Activated T-cell treated with anti-CD3 and anti-CD28 coated beads, Interleukin-2, amount 50 U/mL, for 24 hours (primary cell): Measurements from ENCODE around the gene ALKBH1.
"Not testable (repeated sequence)": the region's sequence is repeated elsewhere in the genome, so short reads cannot be mapped to it uniquely, and the experiment has no call there.

Source experiments
- DNase-seq: peaks from one replicate; pipeline ENCODE4 v3.0.0-alpha.2; 2020
- H3K27ac Mint-ChIP-seq: 2 replicates; pipeline ENCODE4 v1.8.0; 2020; ENCODE audit warnings: mild to moderate bottlenecking, mixed read lengths
- H3K27me3 Mint-ChIP-seq: 2 replicates; pipeline ENCODE4 v1.8.0; 2020; ENCODE audit warnings: mixed read lengths
- H3K36me3 Mint-ChIP-seq: 2 replicates; pipeline ENCODE4 v1.8.0; 2020; ENCODE audit warnings: low read depth, mixed read lengths
- H3K4me1 Mint-ChIP-seq: 2 replicates; pipeline ENCODE4 v1.8.0; 2020; ENCODE audit warnings: low read depth, mixed read lengths
- H3K4me3 Mint-ChIP-seq: 2 replicates; pipeline ENCODE4 v1.8.0; 2020; ENCODE audit warnings: mild to moderate bottlenecking, moderate library complexity, mixed read lengths
- H3K9me3 Mint-ChIP-seq: 2 replicates; pipeline ENCODE4 v1.8.0; 2020; ENCODE audit warnings: mixed read lengths

The ALKBH1 gene

GRCh38 chr14:77707724-77708408 lies at the start of gene ALKBH1, which contains the start of gene SLIRP:
ALKBH1 (minus strand) TSS chr14:77708023; CDS start chr14:77708004, 19 bp downstream.
SLIRP (plus strand) TSS chr14:77708103; CDS start chr14:77708112, 9 bp downstream.
- Mint-ChIP-seq H3K4me3 (peak within 1 kb of the TSS; percentile 90), H3K27me3 (no peaks in the 10 kb centered on the region), H3K4me1 (peaks cover 49% of the 10 kb centered on the region), H3K27ac (peak within 1 kb of the TSS; percentile 95), H3K36me3 (peaks cover 87% of the 10 kb centered on the region), H3K9me3 (no peaks in the 10 kb centered on the region)
- DNase-seq: peak; percentile 87

DNA sequence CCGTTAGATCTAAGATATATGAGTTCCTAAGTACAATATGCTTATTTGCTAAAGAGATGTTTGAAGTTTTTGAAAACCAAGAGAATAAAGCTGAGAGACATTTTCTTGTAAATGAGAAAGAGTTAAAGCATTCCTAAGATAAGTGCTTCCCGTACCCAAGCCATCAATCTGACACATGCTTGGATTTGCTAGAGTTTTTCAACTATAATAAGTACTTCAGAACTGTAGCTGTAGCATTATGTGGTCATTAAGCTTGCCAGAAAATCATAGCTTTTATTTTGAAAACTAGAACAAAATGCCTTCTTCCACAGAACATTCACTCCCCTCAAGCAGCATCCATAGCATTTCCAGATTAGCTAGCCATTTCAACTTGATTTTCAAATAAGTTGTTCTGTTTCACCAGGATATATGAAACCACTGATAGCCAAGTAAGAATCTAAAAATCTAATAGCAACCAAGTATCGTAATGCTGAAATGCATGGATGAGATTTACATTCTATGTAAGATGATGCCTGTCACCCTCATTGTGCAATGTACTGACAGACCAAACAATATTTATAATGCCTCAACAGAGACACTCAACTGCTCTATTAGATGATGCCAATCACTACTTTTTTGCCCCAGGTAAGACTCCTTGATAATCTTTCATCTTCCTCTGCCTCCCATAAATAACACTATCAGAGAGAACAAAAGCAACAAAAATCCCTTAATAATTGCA lies 45.1 kb upstream of the ALKBH1 start:
- H3K36me3 Mint-ChIP-seq: peaks cover 86% of the 10 kb centered on the region
- no peaks in the 10 kb centered on the region for H3K27me3 Mint-ChIP-seq
- H3K27ac Mint-ChIP-seq: peak overlapping the region; percentile 13
- peaks cover 42% of the 10 kb centered on the region for H3K4me1 Mint-ChIP-seq
- DNase-seq: no peak
- no peaks in the 10 kb centered on the region for H3K9me3 Mint-ChIP-seq
- no peak overlapping the region for H3K4me3 Mint-ChIP-seq

- DNase-seq: no peak
- Mint-ChIP-seq H3K4me3 (no peak overlapping the region), H3K27me3 (no peaks in the 10 kb centered on the region), H3K4me1 (peaks cover 35% of the 10 kb centered on the region), H3K36me3 (peaks cover 85% of the 10 kb centered on the region), H3K9me3 (no peaks in the 10 kb centered on the region), H3K27ac (no peak overlapping the region)
These were observed 44.4 kb upstream of the ALKBH1 start for GRCh38 chr14:77752266-77752665.

- Mint-ChIP-seq H3K4me1 (peaks cover 31% of the 10 kb centered on the region), H3K36me3 (peaks cover 85% of the 10 kb centered on the region)
- H3K4me3 Mint-ChIP-seq, DNase-seq, H3K27me3 Mint-ChIP-seq, H3K27ac Mint-ChIP-seq, H3K9me3 Mint-ChIP-seq: not testable (repeated sequence)
These were observed 39.6 kb upstream of the ALKBH1 start for GRCh38 chr14:77747425-77747824.

DNA sequence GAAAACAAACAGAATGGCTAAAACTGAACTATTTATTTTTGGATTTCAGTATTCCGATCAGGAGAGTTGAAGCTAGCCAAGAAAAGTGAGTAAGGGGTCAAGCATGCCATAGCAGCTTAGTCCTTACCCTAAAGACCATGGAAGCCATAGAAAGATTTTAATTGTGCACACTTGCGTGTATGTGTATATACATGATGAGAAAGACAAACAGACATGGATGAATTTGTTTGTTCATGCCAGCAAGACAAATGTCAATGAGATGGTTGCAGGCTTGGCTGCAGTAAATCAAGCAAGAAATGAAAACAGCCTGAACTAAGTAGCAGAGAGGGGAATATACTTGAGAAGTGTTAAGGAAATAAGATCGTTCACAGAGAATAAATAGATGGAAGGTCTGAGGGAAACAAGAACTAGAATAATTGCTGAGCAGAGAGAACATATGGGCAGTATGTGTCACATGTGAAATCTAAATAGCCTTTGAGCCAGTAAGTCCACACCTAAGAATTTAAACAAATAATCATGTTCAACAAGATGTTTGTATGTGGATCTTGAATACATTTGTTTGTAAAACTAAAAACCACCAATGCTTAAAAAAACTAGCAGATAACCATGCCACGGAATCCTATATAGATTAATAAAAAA lies 38.4 kb upstream of the ALKBH1 start:
- Mint-ChIP-seq H3K4me3 (no peak overlapping the region), H3K36me3 (peaks cover 86% of the 10 kb centered on the region), H3K9me3 (no peaks in the 10 kb centered on the region), H3K27ac (peak overlapping the region; percentile 27), H3K4me1 (peaks cover 35% of the 10 kb centered on the region), H3K27me3 (no peaks in the 10 kb centered on the region)
- DNase-seq: no peak

- H3K36me3 Mint-ChIP-seq: peaks cover 85% of the 10 kb centered on the region
- H3K27ac Mint-ChIP-seq: peak overlapping the region; percentile 82
These were observed 33.6 kb upstream of the ALKBH1 start for GRCh38 chr14:77741438-77741837.

DNA sequence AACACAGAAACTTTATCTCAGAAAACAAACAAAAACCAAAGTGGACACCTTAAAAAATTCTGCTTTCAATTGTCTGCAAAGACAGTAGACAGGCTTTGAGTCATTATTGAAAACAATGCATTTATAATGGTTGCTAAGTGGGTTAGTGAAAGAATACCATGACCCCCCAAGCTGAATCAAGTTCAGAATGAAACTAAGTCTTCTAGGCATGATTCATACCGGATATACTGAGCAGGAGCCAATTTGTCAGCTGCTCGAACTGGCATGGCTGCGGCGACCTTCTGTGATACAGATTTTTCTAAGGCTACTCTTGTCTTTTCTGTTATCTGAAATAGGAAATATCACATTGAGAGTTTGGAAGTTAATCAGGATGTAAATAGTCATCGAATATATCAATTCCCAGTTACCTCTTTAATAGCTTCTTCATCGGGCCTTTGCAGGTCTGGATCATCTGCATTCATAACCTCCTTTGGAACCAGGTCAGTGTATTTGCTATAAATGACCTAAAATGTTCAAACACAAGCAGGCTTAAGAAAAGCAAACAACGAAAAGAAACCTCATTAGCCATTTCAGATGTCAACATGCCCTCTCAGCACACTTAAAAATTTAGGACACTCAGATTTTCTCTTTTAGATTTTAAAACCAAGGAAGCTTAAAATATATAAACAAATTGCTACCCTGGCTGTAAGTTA lies 30.9 kb upstream of the ALKBH1 start:
- no peak for DNase-seq
- no peaks in the 10 kb centered on the region for H3K9me3 Mint-ChIP-seq
- peak overlapping the region; percentile 91 for H3K27ac Mint-ChIP-seq
- peak overlapping the region; percentile 34 for H3K4me3 Mint-ChIP-seq
- H3K4me1 Mint-ChIP-seq: peaks cover 58% of the 10 kb centered on the region
- no peaks in the 10 kb centered on the region for H3K27me3 Mint-ChIP-seq
- peaks cover 89% of the 10 kb centered on the region for H3K36me3 Mint-ChIP-seq

More at GRCh38 chr14:77741438-77741837, 33.6 kb upstream of the ALKBH1 start:
- Mint-ChIP-seq H3K4me1 (peaks cover 59% of the 10 kb centered on the region), H3K9me3 (no peaks in the 10 kb centered on the region), H3K27me3 (no peaks in the 10 kb centered on the region), H3K4me3 (no peak overlapping the region)
- no peak for DNase-seq

DNA sequence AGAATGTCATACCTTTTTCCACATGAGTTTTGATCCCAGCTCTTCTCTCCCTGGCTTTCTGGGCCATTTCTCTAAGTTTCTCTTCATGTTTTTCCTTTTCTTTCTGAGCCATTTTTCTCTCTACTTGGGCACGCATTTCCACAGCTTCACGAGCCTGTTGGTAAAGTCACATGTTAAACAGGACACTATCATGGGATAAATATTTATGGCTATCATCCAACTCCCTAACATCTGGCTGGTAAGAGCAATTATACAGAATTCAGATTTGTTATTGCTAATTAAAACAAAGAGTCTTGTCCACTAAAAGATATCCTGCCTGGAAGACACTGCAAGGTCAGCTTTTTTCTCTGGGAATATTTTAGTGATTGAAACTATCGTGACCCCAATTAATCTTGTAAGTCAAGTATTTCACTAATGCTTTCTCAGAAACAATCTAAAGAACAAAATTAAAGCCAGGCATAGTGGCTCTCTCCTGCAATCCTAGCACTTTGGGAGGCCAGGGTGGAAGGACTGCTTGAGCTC lies 23.2 kb upstream of the ALKBH1 start:
- no peaks in the 10 kb centered on the region for H3K9me3 Mint-ChIP-seq
- no peaks in the 10 kb centered on the region for H3K27me3 Mint-ChIP-seq
- H3K27ac Mint-ChIP-seq: peak overlapping the region; percentile 63
- DNase-seq: no peak
- H3K4me3 Mint-ChIP-seq: no peak overlapping the region
- H3K36me3 Mint-ChIP-seq: peaks cover 93% of the 10 kb centered on the region
- peaks cover 11% of the 10 kb centered on the region for H3K4me1 Mint-ChIP-seq

DNA sequence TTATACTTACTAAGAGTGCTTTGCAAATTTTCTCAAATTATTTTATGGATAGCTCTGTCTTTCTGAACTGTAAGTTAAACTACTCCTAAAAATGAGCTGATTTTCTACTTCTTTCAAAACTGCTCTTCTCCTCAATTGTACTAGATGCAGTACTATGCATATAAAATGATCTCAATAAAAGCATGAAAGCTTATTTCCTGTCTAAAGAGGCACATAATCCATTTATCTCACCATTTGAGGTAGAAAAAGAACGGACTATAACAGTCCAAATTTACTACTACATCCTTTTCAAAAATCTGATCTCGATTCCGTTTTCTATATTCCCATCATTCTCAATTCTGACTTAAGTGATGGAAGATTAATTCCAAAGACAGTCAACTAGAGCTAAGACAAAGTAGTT lies 14.5 kb upstream of the ALKBH1 start:
- H3K27ac Mint-ChIP-seq: no peak overlapping the region
- H3K4me3 Mint-ChIP-seq: no peak overlapping the region
- H3K9me3 Mint-ChIP-seq: no peaks in the 10 kb centered on the region
- DNase-seq: no peak
- H3K27me3 Mint-ChIP-seq: no peaks in the 10 kb centered on the region
- H3K4me1 Mint-ChIP-seq: peaks cover 3% of the 10 kb centered on the region
- peaks cover 94% of the 10 kb centered on the region for H3K36me3 Mint-ChIP-seq

- peak overlapping the region; percentile 76 for H3K27ac Mint-ChIP-seq
- H3K36me3 Mint-ChIP-seq: peaks cover 93% of the 10 kb centered on the region
- H3K4me3 Mint-ChIP-seq: no peak overlapping the region
- DNase-seq: no peak
- H3K27me3 Mint-ChIP-seq: no peaks in the 10 kb centered on the region
- peaks cover 6% of the 10 kb centered on the region for H3K4me1 Mint-ChIP-seq
- no peaks in the 10 kb centered on the region for H3K9me3 Mint-ChIP-seq
These were observed 13.6 kb upstream of the ALKBH1 start for GRCh38 chr14:77721437-77721836.

- no peak overlapping the region for H3K4me3 Mint-ChIP-seq
- no peaks in the 10 kb centered on the region for H3K9me3 Mint-ChIP-seq
- peaks cover 28% of the 10 kb centered on the region for H3K4me1 Mint-ChIP-seq
- H3K36me3 Mint-ChIP-seq: peaks cover 96% of the 10 kb centered on the region
- H3K27me3 Mint-ChIP-seq: no peaks in the 10 kb centered on the region
- no peak for DNase-seq
- H3K27ac Mint-ChIP-seq: peak overlapping the region; percentile 83
These were observed 9.9 kb upstream of the ALKBH1 start for GRCh38 chr14:77717608-77718305.

DNA sequence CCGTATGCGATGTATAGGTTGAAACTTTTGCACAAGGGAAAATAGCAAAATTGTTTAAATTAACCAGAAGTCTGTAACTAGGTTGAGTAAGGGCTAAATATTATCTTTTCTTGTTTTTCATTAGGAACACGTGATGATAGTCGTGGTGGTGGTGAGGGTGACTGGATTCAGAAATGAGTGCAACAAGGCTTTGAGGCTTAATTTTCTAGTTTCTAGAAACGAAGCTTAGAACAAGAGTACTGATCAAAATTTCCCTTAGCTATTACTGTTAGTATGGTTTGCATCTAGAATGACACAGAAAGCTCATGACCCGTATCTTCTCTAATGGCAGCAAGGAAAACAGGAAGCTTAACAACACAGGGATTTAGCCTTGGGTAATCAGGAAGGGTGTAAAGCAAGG lies 7.1 kb upstream of the ALKBH1 start:
- Mint-ChIP-seq H3K4me1 (peaks cover 41% of the 10 kb centered on the region), H3K36me3 (peaks cover 95% of the 10 kb centered on the region), H3K27me3 (no peaks in the 10 kb centered on the region), H3K4me3 (no peak overlapping the region), H3K9me3 (no peaks in the 10 kb centered on the region), H3K27ac (peak overlapping the region; percentile 92)
- no peak for DNase-seq

- peak overlapping the region; percentile 90 for H3K4me3 Mint-ChIP-seq
- DNase-seq: no peak
- peak overlapping the region; percentile 95 for H3K27ac Mint-ChIP-seq
- H3K9me3 Mint-ChIP-seq: no peaks in the 10 kb centered on the region
- peaks cover 53% of the 10 kb centered on the region for H3K4me1 Mint-ChIP-seq
- H3K27me3 Mint-ChIP-seq: no peaks in the 10 kb centered on the region
- H3K36me3 Mint-ChIP-seq: peaks cover 91% of the 10 kb centered on the region
These were observed 2.5 kb upstream of the ALKBH1 start for GRCh38 chr14:77710364-77710763.

GRCh38 chr14:77709412-77709811 lies 1.6 kb upstream of the ALKBH1 start:
- peak overlapping the region; percentile 90 for H3K4me3 Mint-ChIP-seq
- DNase-seq: no peak
- no peaks in the 10 kb centered on the region for H3K9me3 Mint-ChIP-seq
- peak overlapping the region; percentile 95 for H3K27ac Mint-ChIP-seq
- H3K27me3 Mint-ChIP-seq: no peaks in the 10 kb centered on the region
- H3K36me3 Mint-ChIP-seq: peaks cover 87% of the 10 kb centered on the region
- peaks cover 52% of the 10 kb centered on the region for H3K4me1 Mint-ChIP-seq
